Upper lobe of left lung (tissue), 4 donors: ENCODE data around the gene SAP30BP.

Source experiments
- CTCF ChIP-seq, 6 experiments: fragments of 450-650 bp in 4 of 6; fragments of 200-600 bp in 2 of 6; sonication (generic) in 2 of 6; IDR thresholded peaks; one replicate each; pipeline ENCODE4 v1.5.1; 2016 to 2019; ENCODE audit warnings: antibody characterized with exemption in 6 of 6
- EP300 ChIP-seq, 4 donors: sonication (generic); formaldehyde crosslinking; IDR thresholded peaks; one replicate each; pipeline ENCODE4 v1.5.1; 2017; ENCODE audit warnings: antibody characterized with exemption in 4 of 4, control low read depth in 2 of 4
- POLR2A ChIP-seq, 4 donors: fragments of 450-650 bp; IDR thresholded peaks; one replicate each; pipeline ENCODE4 v1.5.1; 2016 to 2017; ENCODE audit warnings: antibody characterized with exemption in 4 of 4, mild to moderate bottlenecking in 2 of 4

- no peak for TF ChIP-seq CTCF (IDR thresholded peaks at IDR 0.05)
- no peak for TF ChIP-seq POLR2A (IDR thresholded peaks at IDR 0.05)
- TF ChIP-seq EP300 (IDR thresholded peaks at IDR 0.05) = no peak
Observed at GRCh38 chr17:75688209-75688825, 21.2 kb downstream of the SAP30BP start.
